SU-DHL-6 (cell line): ENCODE measurements around the gene FNIP2.
"Not testable (repeated sequence)": the region's sequence is repeated elsewhere in the genome, so short reads cannot be mapped to it uniquely, and the experiment has no call there.

ENCODE experiments used
- H2AFZ ChIP-seq: fragments of 200-600 bp; sonication (generic); 2 replicates; pipeline ENCODE4 v1.6.1; 2014; ENCODE audit warnings: low read depth, mild to moderate bottlenecking, moderate library complexity, mixed read lengths, antibody characterized with exemption, low read length; ENCODE audit not compliant: severe bottlenecking
- H3F3A ChIP-seq: fragments of 200-600 bp; shearing (Covaris generic); 2 replicates; pipeline ENCODE4 v1.6.0; 2016; ENCODE audit warnings: antibody characterized with exemption, mild to moderate bottlenecking; ENCODE audit not compliant: insufficient read depth
- H3K27ac ChIP-seq: fragments of 200-600 bp; sonication (generic); 2 replicates; pipeline ENCODE4 v1.5.1; 2016; ENCODE audit warnings: low read depth, mild to moderate bottlenecking, low read length, moderate library complexity, mixed read lengths
- H3K27me3 ChIP-seq: fragments of 200-600 bp; sonication (generic), shearing (Covaris generic); 2 replicates; pipeline ENCODE4 v1.6.0; 2014; ENCODE audit warnings: mild to moderate bottlenecking, low read length
- H3K36me3 ChIP-seq: fragments of 200-600 bp; sonication (generic); 2 replicates; pipeline ENCODE4 v1.6.1; 2014; ENCODE audit warnings: mild to moderate bottlenecking, low read length, mixed read lengths
- H3K4me2 ChIP-seq: fragments of 300-600, 200-600 bp; shearing (Covaris generic), sonication (generic); 2 replicates; pipeline ENCODE4 v1.6.0; 2014; ENCODE audit warnings: low read length, low read depth, mild to moderate bottlenecking; ENCODE audit not compliant: poor library complexity, severe bottlenecking
- H3K4me3 ChIP-seq: fragments of 200-600 bp; sonication (generic); 2 replicates; pipeline ENCODE4 v1.5.1; 2014; ENCODE audit warnings: antibody characterized with exemption, low read length, mild to moderate bottlenecking, mixed read lengths; ENCODE audit not compliant: insufficient read depth, poor library complexity, severe bottlenecking
- H3K79me2 ChIP-seq: fragments of 200-600 bp; sonication (generic); 2 replicates; pipeline ENCODE4 v1.6.1; 2014; ENCODE audit warnings: mild to moderate bottlenecking, low read length, moderate library complexity; ENCODE audit not compliant: insufficient read depth
- H3K9ac ChIP-seq: fragments of 200-600 bp; sonication (generic); 2 replicates; pipeline ENCODE4 v1.7.0; 2014; ENCODE audit warnings: mild to moderate bottlenecking, low read length
- H3K9me2 ChIP-seq: fragments of 200-600 bp; sonication (generic); replicated peaks from 2 replicates; pipeline ENCODE4 v1.6.1; 2014; ENCODE audit warnings: low read length; ENCODE audit not compliant: insufficient read depth
- H3K9me3 ChIP-seq: fragments of 200-600 bp; sonication (generic); 2 replicates; pipeline ENCODE4 v1.6.1; 2014; ENCODE audit warnings: low read length, mixed read lengths; ENCODE audit not compliant: insufficient read depth
- H4K20me1 ChIP-seq: fragments of 200-600 bp; sonication (generic); 2 replicates; pipeline ENCODE4 v1.6.1; 2014; ENCODE audit warnings: low read depth, mild to moderate bottlenecking, antibody characterized with exemption, low read length, moderate library complexity, mixed read lengths
- CTCF ChIP-seq: fragments of 200-600 bp; sonication (generic); IDR thresholded peaks from one replicate; pipeline ENCODE4 v1.5.1; 2017; ENCODE audit warnings: antibody characterized with exemption, mild to moderate bottlenecking, low read length, moderate library complexity; ENCODE audit not compliant: insufficient read depth, poor library complexity, severe bottlenecking
- EZH2phosphoT487 ChIP-seq: fragments of 200-600 bp; sonication (generic), shearing (Covaris generic); conservative IDR thresholded peaks from 2 replicates; pipeline ENCODE4 v1.6.1; 2018; ENCODE audit warnings: mild to moderate bottlenecking, antibody characterized with exemption, low read length, moderate library complexity, mixed read lengths

FNIP2 gene

GRCh38 chr4:158894826-158895225, 126.0 kb downstream of the FNIP2 start:
- H3F3A ChIP-seq, result no peaks in the 10 kb centered on the region
- H3K4me3 ChIP-seq, result no peak overlapping the region
- H3K27me3 ChIP-seq, result no peaks in the 10 kb centered on the region
- H3K9me3 ChIP-seq, result no peaks in the 10 kb centered on the region
- no peaks in the 10 kb centered on the region for H3K79me2 ChIP-seq
- TF ChIP-seq CTCF, result no peak
- TF ChIP-seq EZH2phosphoT487, result no peak
- no peak overlapping the region for H3K9ac ChIP-seq
- H2AFZ ChIP-seq, result no peak overlapping the region
- no peaks in the 10 kb centered on the region for H3K9me2 ChIP-seq
- no peak overlapping the region for H3K27ac ChIP-seq
- H3K36me3 ChIP-seq, result no peaks in the 10 kb centered on the region
- H3K4me2 ChIP-seq, result no peak overlapping the region
- H4K20me1 ChIP-seq, result no peaks in the 10 kb centered on the region

- Histone ChIP-seq H3K79me2 (no peaks in the 10 kb centered on the region), H3K9me3 (no peaks in the 10 kb centered on the region), H3K36me3 (no peaks in the 10 kb centered on the region), H3K9me2 (no peaks in the 10 kb centered on the region), H4K20me1 (no peaks in the 10 kb centered on the region), H3K4me3 (no peak overlapping the region), H2AFZ (no peak overlapping the region), H3K27ac (no peak overlapping the region), H3F3A (no peaks in the 10 kb centered on the region), H3K9ac (no peak overlapping the region), H3K4me2 (no peak overlapping the region), H3K27me3 (no peaks in the 10 kb centered on the region)
- TF ChIP-seq CTCF (no peak), EZH2phosphoT487 (no peak)
Measured at GRCh38 chr4:158895797-158896576, 127.2 kb downstream of the FNIP2 start.

GRCh38 chr4:158896577-158897238, 127.9 kb downstream of the FNIP2 start:
- not testable (repeated sequence) for H3K27me3 ChIP-seq, H3K9ac ChIP-seq, H3K79me2 ChIP-seq, H4K20me1 ChIP-seq, H3F3A ChIP-seq, H3K27ac ChIP-seq, H3K4me2 ChIP-seq, H3K4me3 ChIP-seq, H2AFZ ChIP-seq, H3K9me3 ChIP-seq, H3K9me2 ChIP-seq, H3K36me3 ChIP-seq

GRCh38 chr4:158900408-158900807, 131.6 kb downstream of the FNIP2 start:
- H3K4me2 ChIP-seq, H3K9me3 ChIP-seq, H3K9ac ChIP-seq, H3K27ac ChIP-seq, H3F3A ChIP-seq, H3K4me3 ChIP-seq, H3K27me3 ChIP-seq, H2AFZ ChIP-seq, H3K36me3 ChIP-seq, H3K79me2 ChIP-seq, H3K9me2 ChIP-seq, H4K20me1 ChIP-seq: not testable (repeated sequence)

- H3K9me2 ChIP-seq, H3K27me3 ChIP-seq, H3K9ac ChIP-seq, H3F3A ChIP-seq, H2AFZ ChIP-seq, H3K27ac ChIP-seq, H3K9me3 ChIP-seq, H3K79me2 ChIP-seq, H3K36me3 ChIP-seq, H3K4me2 ChIP-seq, H4K20me1 ChIP-seq, H3K4me3 ChIP-seq: not testable (repeated sequence)
Measured at GRCh38 chr4:158902280-158903078, 133.7 kb downstream of the FNIP2 start.
